Neutrophil (primary cell): Measurements from ENCODE around the gene AK4.
"Not testable (repeated sequence)": the region's sequence is repeated elsewhere in the genome, so short reads cannot be mapped to it uniquely, and the experiment has no call there.

Experiments used
- H3K27ac ChIP-seq: fragments of 200-600 bp; sonication (generic); 2 replicates; pipeline ENCODE4 v1.5.1; 2016; ENCODE audit warnings: mild to moderate bottlenecking, moderate library complexity
- H3K27me3 ChIP-seq: fragments of 200-600 bp; sonication (generic); 2 replicates; pipeline ENCODE4 v1.6.0; 2016; ENCODE audit warnings: mild to moderate bottlenecking
- H3K36me3 ChIP-seq: fragments of 200-600 bp; sonication (generic); 2 replicates; pipeline ENCODE4 v1.5.1; 2017
- H3K4me1 ChIP-seq, 2 experiments: fragments of 200-600 bp in 1 of 2; sonication (generic) in 1 of 2; 1 replicate in 1 of 2; 2 replicates in 1 of 2; pipeline versions ENCODE4 v1.5.1 to v1.6.1; 2013 to 2016; ENCODE audit warnings: low read depth in 1 of 2, low read length in 1 of 2, mild to moderate bottlenecking in 1 of 2, moderate library complexity in 1 of 2; ENCODE audit not compliant: control insufficient read depth in 1 of 2, insufficient read depth in 1 of 2
- H3K4me3 ChIP-seq, 2 experiments: fragments of 200-600 bp in 1 of 2; sonication (generic) in 1 of 2; 1 replicate in 1 of 2; 2 replicates in 1 of 2; pipeline ENCODE4 v1.5.1; 2013 to 2016; ENCODE audit warnings: low read depth in 1 of 2, low read length in 1 of 2, mild to moderate bottlenecking in 1 of 2, moderate library complexity in 1 of 2
- H3K9me3 ChIP-seq: fragments of 200-600 bp; sonication (generic); 2 replicates; pipeline ENCODE4 v1.5.1; 2016
- CTCF ChIP-seq: fragments of 200-600 bp; sonication (generic); IDR thresholded peaks from 2 replicates; pipeline ENCODE4 v1.5.1; 2016; ENCODE audit warnings: antibody characterized with exemption

Gene AK4

GRCh38 chr1:65153635-65154034 is 5.6 kb downstream of the AK4 start:
- H3K9me3 ChIP-seq = no peaks in the 10 kb centered on the region
- H3K4me3 ChIP-seq = no peak overlapping the region
- H3K27ac ChIP-seq = no peak overlapping the region
- no peaks in the 10 kb centered on the region for H3K36me3 ChIP-seq
- peaks cover 4 to 8% of the 10 kb centered on the region in 2 experiments for H3K4me1 ChIP-seq
- H3K27me3 ChIP-seq = peaks cover 29% of the 10 kb centered on the region
- TF ChIP-seq CTCF = no peak

- Histone ChIP-seq H3K27me3 (no peaks in the 10 kb centered on the region), H3K27ac (no peak overlapping the region), H3K4me1 (peaks cover 0 to 3% of the 10 kb centered on the region in 2 experiments), H3K9me3 (no peaks in the 10 kb centered on the region), H3K4me3 (no peak overlapping the region), H3K36me3 (no peaks in the 10 kb centered on the region)
- no peak for TF ChIP-seq CTCF
Measured at GRCh38 chr1:65156910-65157545, 9.0 kb downstream of the AK4 start.

GRCh38 chr1:65157546-65157941 is 9.5 kb downstream of the AK4 start:
- H3K36me3 ChIP-seq = no peaks in the 10 kb centered on the region
- H3K4me3 ChIP-seq = no peak overlapping the region
- no peaks in the 10 kb centered on the region for H3K9me3 ChIP-seq
- no peak overlapping the region for H3K27ac ChIP-seq
- no peaks in the 10 kb centered on the region for H3K27me3 ChIP-seq
- TF ChIP-seq CTCF = no peak
- peaks cover 0 to 3% of the 10 kb centered on the region in 2 experiments for H3K4me1 ChIP-seq

- not testable (repeated sequence) for H3K27ac ChIP-seq, H3K4me3 ChIP-seq, H3K36me3 ChIP-seq, H3K9me3 ChIP-seq, H3K27me3 ChIP-seq
- H3K4me1 ChIP-seq = peaks cover 3 to 11% of the 10 kb centered on the region in 2 experiments
Measured at GRCh38 chr1:65159291-65159688, 11.3 kb downstream of the AK4 start.

GRCh38 chr1:65159801-65160523 is 12.0 kb downstream of the AK4 start:
- H3K9me3 ChIP-seq = no peaks in the 10 kb centered on the region
- H3K27ac ChIP-seq = no peak overlapping the region
- H3K36me3 ChIP-seq = no peaks in the 10 kb centered on the region
- peaks cover 3 to 11% of the 10 kb centered on the region in 2 experiments for H3K4me1 ChIP-seq
- no peaks in the 10 kb centered on the region for H3K27me3 ChIP-seq
- TF ChIP-seq CTCF = no peak
- no peak overlapping the region for H3K4me3 ChIP-seq

- no peaks in the 10 kb centered on the region for H3K9me3 ChIP-seq
- H3K27ac ChIP-seq = no peak overlapping the region
- no peak for TF ChIP-seq CTCF
- no peaks in the 10 kb centered on the region for H3K27me3 ChIP-seq
- no peaks in the 10 kb centered on the region for H3K36me3 ChIP-seq
- peaks cover 6 to 16% of the 10 kb centered on the region in 2 experiments for H3K4me1 ChIP-seq
- H3K4me3 ChIP-seq = no peak overlapping the region
Measured at GRCh38 chr1:65163201-65163805, 15.3 kb downstream of the AK4 start.

- peaks cover 6 to 16% of the 10 kb centered on the region in 2 experiments for H3K4me1 ChIP-seq
- not testable (repeated sequence) for H3K27ac ChIP-seq, H3K4me3 ChIP-seq, H3K9me3 ChIP-seq, H3K36me3 ChIP-seq, H3K27me3 ChIP-seq
Measured at GRCh38 chr1:65164101-65164500, 16.1 kb downstream of the AK4 start.
